ENCODE data around the gene ARMC10.
"Not testable (repeated sequence)": the region's sequence is repeated elsewhere in the genome, so short reads cannot be mapped to it uniquely, and the experiment has no call there.

ARMC10 gene

GRCh38 chr7:103074519-103075336, at the start of gene ARMC10, which contains the start of gene FBXL13:
TSS of gene ARMC10 (plus strand) at chr7:103075140. CDS start at chr7:103075273, 133 bp downstream.
TSS of gene FBXL13 (minus strand) at chr7:103074796.
- DNase-seq, result peak; percentile 93

GRCh38 chr7:103025341-103025740, 49.6 kb upstream of the ARMC10 start:
- no peak for DNase-seq

DNA sequence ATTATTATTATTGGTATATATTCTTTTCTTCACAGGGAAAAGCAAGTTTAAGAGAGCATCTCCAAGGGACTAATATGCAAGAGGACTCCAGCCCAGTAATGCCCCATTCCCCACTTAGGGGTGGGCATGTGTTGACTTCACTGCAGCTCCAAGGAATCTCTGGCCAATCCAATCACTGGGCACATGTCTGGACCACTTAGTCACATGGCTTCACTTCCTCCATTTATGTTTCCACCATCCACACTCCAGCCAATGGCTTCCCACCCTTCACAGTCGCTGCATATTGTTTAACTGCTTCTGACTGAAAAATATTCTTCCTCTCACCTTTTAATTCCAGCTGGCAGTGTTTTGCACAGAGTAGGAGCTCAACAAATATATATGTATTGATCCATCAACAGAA, 43.9 kb upstream of the ARMC10 start:
- no peak for DNase-seq

GRCh38 chr7:103031781-103032180, 43.2 kb upstream of the ARMC10 start:
- no peak for DNase-seq

DNA sequence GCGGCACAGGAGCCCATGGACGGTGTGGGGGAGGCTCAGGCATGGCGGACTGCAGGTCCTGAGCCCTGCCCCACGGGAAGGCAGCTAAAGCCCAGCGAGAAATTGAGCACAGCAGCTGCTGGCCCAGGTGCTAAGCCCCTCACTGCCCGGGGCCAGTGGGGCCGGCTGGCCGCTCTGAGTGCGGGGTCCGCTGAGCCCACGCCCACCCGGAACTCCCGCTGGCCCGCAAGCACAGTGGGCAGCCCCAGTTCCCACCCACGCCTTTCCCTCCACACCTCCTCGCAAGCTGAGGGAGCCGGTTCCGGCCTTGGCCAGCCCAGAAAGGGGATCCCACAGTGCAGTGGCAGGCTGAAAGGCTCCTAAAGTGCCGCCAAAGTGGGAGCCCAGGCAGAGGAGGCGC, 40.6 kb upstream of the ARMC10 start:
- DNase-seq, result not testable (repeated sequence)

DNA sequence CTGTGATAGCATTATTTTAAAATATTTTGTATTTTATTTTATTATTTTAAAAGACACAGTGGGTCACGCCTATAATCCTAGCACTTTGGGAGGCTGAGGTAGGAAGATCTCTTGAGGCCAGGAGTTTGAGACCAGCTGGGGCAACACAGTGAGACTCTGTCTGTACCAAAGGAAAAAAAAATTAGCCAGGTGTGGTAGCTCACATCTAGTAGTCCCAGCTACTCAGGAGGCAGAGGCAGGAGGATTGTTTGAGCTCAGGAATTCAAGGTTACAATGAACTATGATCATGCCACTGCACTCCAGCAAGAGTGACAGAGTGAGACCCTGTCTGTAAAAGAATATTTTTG, 37.5 kb upstream of the ARMC10 start:
- no peak for DNase-seq

GRCh38 chr7:103037823-103038739, 36.9 kb upstream of the ARMC10 start:
- peak; percentile 49 for DNase-seq

DNA sequence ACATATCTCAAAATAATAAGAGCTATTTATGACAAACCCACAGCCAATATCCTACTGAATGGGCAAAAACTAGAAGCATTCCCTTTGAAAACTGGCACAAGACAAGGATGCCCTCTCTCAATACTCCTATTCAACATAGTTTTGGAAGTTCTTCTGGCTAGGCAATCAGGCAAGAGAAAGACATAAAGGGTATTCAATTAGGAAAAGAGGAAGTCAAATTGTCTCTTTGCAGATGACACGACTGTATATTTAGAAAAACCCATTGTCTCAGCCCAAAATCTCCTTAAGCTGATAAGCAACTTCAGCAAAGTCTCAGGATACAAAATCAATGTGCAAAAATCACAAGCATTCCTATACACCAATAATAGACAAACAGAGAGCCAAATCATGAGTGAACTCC, 33.1 kb upstream of the ARMC10 start:
- DNase-seq, result not testable (repeated sequence)

GRCh38 chr7:103048833-103049232, 26.1 kb upstream of the ARMC10 start:
- DNase-seq, result no peak

GRCh38 chr7:103051519-103051918, 23.4 kb upstream of the ARMC10 start:
- no peak for DNase-seq

- not testable (repeated sequence) for DNase-seq
Observed at GRCh38 chr7:103056006-103056405, 18.9 kb upstream of the ARMC10 start.

- no peak for DNase-seq
Observed at GRCh38 chr7:103058122-103058521, 16.8 kb upstream of the ARMC10 start.

DNA sequence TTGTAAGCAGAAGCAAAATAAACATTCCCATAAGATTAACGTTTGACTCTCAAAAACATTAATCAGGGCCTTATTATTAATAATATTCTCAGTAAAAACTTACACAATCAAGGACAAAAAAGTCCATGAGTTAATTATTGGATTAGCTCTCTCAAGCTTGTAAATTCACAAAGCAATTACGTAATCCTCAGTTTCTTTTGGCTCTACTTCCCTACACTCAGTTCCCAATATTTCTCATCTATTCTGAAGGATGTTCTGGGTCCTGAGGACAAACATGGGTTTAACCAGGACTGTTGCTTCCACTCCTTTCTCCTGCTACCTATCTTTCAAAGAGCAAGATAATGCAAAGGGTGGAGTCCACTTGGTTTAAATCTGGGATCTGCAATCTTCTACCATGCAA, 15.5 kb upstream of the ARMC10 start:
- DNase-seq, result no peak

- DNase-seq, result no peak
Observed at GRCh38 chr7:103063895-103064294, 11.0 kb upstream of the ARMC10 start.

GRCh38 chr7:103065667-103066066, 9.3 kb upstream of the ARMC10 start:
- DNase-seq, result no peak

- DNase-seq, result no peak
Observed at GRCh38 chr7:103068414-103069403, 6.2 kb upstream of the ARMC10 start.

- DNase-seq, result no peak
Observed at GRCh38 chr7:103071000-103071399, 3.9 kb upstream of the ARMC10 start.

GRCh38 chr7:103073989-103074518, 886 bp upstream of the ARMC10 start:
- no peak for DNase-seq

DNA sequence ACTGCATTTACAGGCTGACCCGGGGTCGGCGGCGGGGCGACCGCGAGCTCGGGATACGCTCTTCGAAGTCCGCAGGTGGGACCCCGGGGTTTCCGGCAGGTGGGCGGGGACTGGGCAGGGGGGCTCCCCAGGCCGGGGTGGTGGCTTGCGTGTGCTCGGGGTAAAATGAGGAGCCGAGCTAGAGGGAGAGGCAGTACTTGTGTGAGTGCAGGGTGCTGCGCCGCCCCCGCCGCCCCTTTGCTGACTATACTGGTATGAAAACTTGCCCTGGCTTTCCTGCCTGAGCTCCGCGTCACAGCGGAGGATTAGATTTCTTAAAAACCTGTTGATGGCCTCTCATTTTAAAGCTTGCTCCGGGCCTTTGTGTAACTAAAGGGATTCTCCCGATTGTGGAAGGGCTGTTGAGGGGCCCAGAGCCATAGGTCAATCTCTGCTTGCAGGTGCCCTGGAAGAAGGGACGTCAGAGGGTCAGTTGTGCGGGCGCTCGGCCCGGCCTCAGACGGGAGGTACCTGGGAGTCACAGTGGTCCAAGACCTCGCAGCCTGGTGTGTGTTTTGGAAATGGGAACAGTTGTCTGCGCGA, 488 bp downstream of the ARMC10 start:
- DNase-seq, result peak; percentile 41

GRCh38 chr7:103076764-103077163, 1.8 kb downstream of the ARMC10 start:
- no peak for DNase-seq

DNA sequence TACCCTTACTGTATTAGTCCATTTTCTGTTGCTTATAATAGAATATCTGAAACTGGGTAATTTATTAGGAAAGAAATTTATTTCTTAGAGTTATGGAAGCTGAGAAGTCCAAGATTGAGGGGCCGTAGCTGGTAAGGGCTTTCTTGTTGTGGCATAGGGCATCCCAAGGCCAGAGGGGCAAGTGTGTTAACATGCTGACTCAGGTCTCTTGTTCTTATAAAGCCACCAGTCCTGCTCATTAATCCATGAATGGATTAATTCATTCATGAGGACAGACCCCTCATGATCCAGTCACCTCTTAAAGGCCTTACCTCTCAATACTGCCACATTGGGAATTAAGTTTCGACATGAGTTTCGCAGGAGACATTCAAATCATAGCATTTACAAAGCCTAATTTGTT, 2.4 kb downstream of the ARMC10 start:
- DNase-seq, result no peak

DNA sequence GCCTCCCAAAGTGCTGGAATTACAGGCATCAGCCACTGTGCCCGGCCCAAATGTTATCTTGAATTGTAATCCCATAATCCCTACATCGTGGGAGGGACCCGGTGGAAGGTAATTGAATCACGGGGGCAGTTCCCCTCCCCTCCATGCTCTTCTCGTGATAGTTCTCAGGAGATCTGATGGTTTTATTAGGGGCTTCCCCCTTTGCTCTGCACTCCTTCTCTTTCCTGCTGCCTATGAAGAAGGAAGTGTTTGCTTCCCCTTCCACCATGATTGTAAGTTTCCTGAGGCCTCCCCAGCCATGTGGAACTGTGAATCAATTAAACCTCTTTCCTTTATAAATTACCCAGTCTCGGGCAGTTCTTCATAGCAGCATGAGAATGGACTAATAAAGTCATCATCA, 3.3 kb downstream of the ARMC10 start:
- DNase-seq, result not testable (repeated sequence)

Measured in NCI-H1436 (cell line).